GM18502 (cell line): ENCODE data around the gene ZFYVE28.
"Not testable (repeated sequence)": the region's sequence is repeated elsewhere in the genome, so short reads cannot be mapped to it uniquely, and the experiment has no call there.

Experiments used
- ATAC-seq: cut with Tn5 transposase; IDR thresholded peaks from one replicate; pipeline ENCODE4 v1.9.1; 2021; ENCODE audit warnings: mild to moderate bottlenecking; ENCODE audit not compliant: unreplicated experiment, poor library complexity

Gene ZFYVE28

GRCh38 chr4:2429945-2430757, 11.7 kb upstream of the ZFYVE28 start:
- ATAC-seq = not testable (repeated sequence)

- ATAC-seq = no peak
Observed at GRCh38 chr4:2428496-2429213, 10.2 kb upstream of the ZFYVE28 start.

DNA sequence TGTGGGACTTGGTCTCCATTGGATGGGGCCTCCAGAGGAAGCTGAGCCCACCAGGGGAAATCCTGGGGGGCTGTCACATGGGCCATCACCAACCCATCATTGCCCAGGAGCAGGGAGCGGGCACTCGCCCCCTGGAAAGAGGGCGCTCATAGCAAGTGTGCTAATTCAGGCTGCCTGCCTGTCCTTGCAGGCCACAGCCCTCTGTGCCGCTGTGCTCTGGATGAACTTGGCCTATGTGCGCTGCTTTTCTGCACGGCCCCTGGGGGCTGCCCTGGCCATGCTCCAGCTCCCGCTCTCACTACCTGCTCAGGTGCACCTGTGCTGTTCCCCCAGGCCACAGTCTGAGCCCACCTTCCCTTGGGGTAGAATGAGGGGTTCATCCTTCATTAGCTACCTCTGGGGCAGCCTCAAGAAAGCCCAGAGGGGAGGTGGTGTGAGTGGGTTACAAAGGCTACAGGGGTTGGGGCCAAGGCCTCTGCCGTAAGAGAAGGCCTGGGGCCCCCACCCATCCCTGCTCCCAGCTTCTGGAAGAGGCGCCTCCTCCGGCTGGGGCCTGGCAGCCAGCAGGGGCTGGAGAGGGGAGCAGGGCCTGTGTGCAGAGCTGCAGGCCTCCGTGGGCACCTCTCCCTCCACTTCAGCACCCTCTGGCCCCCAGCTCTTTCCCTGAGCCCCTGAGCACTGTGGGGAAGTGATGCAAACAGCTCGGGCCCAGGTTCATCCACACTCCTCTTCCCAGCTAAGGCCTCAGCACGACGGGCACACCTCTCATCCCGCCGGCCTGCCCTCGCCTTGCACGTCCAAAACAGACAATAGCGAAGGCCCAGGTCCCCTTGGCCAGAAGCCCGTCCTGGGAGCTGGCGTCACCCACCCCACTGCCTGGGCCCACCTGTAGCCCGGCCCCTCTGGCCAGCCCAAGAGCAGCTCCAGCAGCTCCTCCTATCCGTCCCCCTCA, 9.2 kb upstream of the ZFYVE28 start:
- ATAC-seq = no peak

DNA sequence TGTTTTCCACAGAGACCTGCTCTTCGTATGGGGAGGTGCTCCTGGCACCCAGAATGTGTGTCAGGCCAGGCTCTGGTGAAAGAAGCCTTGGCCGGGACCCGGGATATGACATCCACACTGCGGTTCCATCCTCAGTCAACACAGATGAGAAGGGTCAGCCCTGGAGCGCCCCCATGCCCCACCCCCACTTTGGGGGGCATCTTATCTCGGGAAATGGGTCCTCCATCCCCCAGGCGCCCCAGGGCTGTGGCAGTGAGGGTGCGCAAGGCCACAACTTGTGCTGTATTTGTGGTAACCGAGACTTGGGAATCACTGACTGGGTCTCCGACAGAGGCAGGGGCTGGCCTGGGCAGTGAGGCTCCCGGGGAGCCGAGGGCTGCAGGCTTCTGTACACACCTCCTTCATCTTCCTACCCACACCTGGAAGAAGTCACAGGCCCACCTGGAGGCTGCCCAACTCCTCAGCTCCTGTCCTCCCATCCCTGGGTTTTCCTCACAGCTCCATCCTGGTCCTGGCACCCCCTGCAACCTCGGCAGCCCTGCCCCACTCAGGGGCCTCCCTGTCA, 8.3 kb upstream of the ZFYVE28 start:
- ATAC-seq = no peak

- no peak for ATAC-seq
Observed at GRCh38 chr4:2426069-2426397, 7.6 kb upstream of the ZFYVE28 start.

- no peak for ATAC-seq
Observed at GRCh38 chr4:2425386-2426068, 7.1 kb upstream of the ZFYVE28 start.

- no peak for ATAC-seq
Observed at GRCh38 chr4:2424581-2424980, 6.1 kb upstream of the ZFYVE28 start.

- no peak for ATAC-seq
Observed at GRCh38 chr4:2423695-2424094, 5.2 kb upstream of the ZFYVE28 start.

DNA sequence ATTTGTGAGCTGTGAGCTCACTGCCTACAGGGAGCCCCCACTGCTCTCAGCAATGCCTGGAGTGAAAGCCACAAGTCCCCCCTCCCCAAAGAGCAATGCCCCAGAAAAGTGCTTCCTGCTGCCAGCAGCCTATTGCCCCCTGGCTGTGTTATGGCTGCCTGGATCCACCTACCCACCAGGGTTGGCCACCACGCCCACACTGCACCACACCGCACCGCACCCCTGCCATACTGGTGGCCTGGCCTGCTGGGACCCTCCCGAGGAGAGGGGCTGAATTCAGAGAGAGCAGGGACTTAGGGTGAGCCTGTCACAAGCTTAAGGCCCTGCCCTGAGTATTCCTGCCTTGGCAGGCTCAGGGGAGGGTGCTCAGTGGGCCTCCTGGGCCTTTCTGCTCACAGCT, 4.6 kb upstream of the ZFYVE28 start:
- ATAC-seq = no peak

DNA sequence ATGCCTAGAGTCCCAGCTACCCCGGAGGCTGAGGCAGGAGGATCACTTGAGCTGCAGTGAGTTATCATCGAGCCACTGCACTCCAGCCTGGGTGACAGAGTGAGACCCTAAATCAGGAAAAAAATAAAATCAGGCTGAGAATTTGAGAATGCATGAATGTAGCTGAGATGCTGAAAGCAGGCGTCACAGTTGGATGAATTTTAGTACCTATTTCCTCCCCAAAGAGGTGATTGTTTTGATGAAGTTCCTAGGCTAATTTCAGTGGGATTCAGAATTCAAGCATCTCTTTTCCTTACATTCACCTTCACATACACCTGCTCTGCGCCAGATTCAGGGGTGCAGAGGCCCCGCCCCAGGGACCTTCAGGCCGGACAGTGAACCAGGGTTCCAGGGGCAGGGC, 3.5 kb upstream of the ZFYVE28 start:
- no peak for ATAC-seq

GRCh38 chr4:2419814-2420213, 1.4 kb upstream of the ZFYVE28 start:
- no peak for ATAC-seq

- ATAC-seq = peak; percentile 92
Observed at GRCh38 chr4:2418650-2419571, 466 bp upstream of the ZFYVE28 start, which contains the start of gene CFAP99. TSS of gene CFAP99 (plus strand) at chr4:2418955.

DNA sequence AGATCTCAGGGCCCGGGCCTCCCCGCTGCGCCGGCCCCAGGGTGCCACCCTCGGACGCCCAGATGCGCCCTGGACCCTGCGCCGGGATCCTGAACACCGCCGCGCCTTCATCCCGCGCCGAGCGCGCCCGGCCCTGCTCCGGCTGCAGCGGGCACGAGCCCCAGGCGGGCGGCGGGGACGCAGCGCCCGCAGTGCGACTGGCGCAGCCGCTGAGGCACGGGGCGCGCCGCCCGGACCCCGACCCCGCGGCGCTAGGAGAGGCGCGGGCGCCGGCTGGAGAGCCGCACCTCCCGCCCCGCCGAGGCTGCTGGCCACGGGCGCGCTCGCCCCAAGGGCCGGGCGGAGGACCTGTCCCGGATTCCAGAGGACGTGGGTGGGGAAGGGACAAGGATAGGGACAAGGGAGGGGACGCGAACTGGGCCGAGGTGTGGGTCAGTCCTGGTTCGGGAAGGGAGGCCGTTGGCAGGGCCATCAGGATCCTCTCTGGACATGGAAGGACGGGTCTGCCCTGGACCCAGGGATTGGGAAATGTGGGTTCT, 1.1 kb downstream of the ZFYVE28 start:
- no peak for ATAC-seq

DNA sequence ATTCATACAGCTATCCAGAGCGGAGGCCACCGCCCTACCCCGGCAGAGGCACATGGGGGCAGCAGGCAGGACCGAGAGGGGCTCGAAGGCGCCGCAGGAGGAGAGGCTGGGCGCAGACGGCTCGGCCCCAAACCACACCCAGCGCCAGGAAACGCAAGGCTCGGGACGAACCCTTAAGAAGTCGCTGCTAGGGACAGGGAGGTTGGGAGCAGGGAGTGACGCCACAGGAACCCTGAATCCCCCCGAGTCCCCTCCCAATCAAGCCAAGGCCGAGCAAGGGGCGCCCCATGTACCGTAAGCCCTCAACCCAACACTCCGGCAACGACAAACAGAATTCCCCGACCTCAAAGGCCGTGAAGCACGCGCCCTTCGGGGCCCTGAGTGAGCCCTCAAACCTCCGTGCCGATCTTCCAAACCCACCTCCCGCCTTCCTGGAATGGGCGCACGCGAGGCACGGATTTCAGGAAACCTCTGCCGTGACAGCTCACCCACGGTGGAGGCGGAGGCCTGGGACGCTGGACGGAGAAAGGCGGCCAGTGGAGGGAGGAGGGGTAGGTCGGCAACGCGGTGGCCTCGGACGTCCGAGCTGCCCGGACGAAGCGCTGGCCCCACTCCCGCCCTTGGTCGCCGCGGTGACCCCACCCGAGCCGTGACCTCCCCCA, 1.8 kb downstream of the ZFYVE28 start:
- no peak for ATAC-seq

- no peak for ATAC-seq
Observed at GRCh38 chr4:2415881-2416563, 2.4 kb downstream of the ZFYVE28 start.

- no peak for ATAC-seq
Observed at GRCh38 chr4:2415213-2415612, 3.2 kb downstream of the ZFYVE28 start.

- ATAC-seq = no peak
Observed at GRCh38 chr4:2413821-2414610, 4.4 kb downstream of the ZFYVE28 start.
